Measurements from ENCODE around the gene HSP90AA1.
"Not testable (repeated sequence)": the region's sequence is repeated elsewhere in the genome, so short reads cannot be mapped to it uniquely, and the experiment has no call there.

The HSP90AA1 gene

DNA sequence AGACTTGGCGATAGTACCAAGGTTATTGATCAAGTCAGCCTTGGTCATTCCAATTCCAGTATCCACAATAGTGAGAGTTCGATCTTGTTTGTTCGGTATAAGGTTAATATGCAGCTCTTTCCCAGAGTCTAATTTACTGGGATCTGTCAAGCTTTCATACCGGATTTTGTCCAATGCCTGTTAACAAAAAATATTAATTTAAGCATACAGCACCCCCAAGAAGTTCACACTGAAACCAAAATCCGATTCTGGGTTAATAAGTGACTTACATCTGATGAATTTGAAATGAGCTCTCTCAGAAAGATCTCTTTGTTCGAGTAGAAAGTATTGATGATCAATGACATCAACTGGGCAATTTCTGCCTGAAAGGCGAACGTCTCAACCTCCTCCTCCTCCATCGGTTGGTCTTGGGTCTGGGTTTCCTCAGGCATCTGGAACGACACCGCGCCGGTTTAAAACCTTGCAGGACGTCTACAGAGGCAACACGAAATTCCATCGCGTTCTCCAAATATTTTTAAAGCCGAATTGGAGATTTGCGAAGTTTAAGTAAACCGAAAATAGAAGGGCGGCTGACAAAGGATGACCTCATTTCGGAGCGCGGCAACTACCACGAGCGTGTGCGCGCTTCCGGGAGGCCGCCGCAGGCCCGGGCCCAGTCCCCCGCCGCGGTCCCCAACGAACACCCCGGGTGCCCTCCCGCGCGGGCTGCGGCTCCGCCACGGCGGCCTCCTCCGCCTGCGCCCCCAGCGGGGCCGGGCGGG, 716 bp downstream of the HSP90AA1 start:
- TF ChIP-seq CTCF (conservative IDR thresholded peaks at IDR 0.05; ENCODE audit: low read depth, low read length) = no peak
- no peak for DNase-seq (ENCODE audit: low read depth)
- peak overlapping the region; percentile 65 for H3K4me3 ChIP-seq (ENCODE audit: low read length)

GRCh38 chr14:102085488-102085887, 1.4 kb downstream of the HSP90AA1 start:
- TF ChIP-seq CTCF (conservative IDR thresholded peaks at IDR 0.05; ENCODE audit: low read depth, low read length) = no peak
- peak overlapping the region; percentile 65 for H3K4me3 ChIP-seq (ENCODE audit: low read length)
- no peak for DNase-seq (ENCODE audit: low read depth)

DNA sequence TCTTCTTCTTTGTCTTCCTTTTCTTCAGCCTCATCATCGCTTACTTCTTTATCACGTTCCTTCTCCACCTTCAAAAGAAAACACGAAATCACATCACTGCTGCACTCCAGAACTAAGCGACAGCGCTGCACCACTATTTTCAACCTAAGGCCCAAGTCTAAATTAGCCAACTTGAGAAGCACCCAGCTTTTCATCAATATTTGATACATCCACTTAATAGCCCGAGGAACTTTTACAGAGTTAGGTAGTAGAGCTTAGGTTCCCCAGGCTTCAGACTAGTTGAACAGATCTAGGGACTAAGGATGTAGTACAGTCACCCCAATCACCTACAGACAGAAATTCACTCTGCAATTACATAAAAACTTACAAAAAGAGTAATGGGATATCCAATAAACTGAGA, 1.9 kb downstream of the HSP90AA1 start:
- peak overlapping the region; percentile 65 for H3K4me3 ChIP-seq (ENCODE audit: low read length)

GRCh38 chr14:102084522-102084921, 2.3 kb downstream of the HSP90AA1 start:
- DNase-seq (ENCODE audit: low read depth) = not testable (repeated sequence)

More for the DNA sequence above, 1.9 kb downstream of the HSP90AA1 start:
- DNase-seq (ENCODE audit: low read depth) = no peak
- TF ChIP-seq CTCF (conservative IDR thresholded peaks at IDR 0.05; ENCODE audit: low read depth, low read length) = no peak

GRCh38 chr14:102081231-102082080, 5.4 kb downstream of the HSP90AA1 start:
- no peak for DNase-seq (ENCODE audit: low read depth)
- TF ChIP-seq CTCF (conservative IDR thresholded peaks at IDR 0.05; ENCODE audit: low read depth, low read length) = no peak
- H3K4me3 ChIP-seq (ENCODE audit: low read length) = no peak overlapping the region

More at GRCh38 chr14:102084522-102084921, 2.3 kb downstream of the HSP90AA1 start:
- peak overlapping the region; percentile 65 for H3K4me3 ChIP-seq (ENCODE audit: low read length)

DNA sequence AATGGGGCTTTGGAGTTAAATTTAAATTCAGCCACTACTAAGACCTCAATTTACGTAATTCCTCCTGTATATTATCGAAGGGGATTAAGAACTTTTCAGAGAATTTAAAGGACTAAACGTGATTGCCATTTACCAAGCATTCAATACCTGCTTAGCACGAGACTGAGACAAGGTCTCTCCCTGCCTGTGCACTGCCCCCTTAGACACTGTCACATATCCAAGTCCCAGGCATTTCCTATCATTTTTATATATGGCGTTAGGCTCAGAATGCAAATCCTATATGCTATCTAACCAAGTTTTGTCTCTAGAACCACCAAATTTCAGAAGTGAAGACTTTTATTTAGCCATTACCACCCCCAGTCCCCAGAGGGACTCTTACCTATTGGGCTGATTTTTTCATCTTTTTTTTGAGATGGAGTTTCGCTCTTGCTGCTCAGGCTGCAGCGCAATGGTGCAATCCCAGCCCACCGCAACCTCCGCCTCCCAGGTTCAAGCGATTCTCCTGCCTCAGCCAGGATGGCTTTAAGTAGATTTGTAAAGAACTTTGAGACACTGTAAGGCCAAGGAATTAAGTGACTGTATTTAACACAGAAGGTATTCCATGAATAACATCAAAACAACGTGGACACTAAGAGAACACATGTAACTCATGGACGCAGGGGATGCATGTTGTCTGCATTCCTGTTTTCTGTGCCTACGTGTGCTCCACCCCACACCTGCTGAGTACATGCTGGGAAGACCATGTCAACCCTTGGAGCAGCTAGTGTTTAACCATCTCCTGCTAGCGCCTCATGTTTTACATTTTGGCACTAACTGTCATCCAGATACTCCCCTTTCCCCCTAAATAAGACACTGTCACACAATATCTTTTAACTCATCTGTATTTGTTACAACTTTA, 6.4 kb downstream of the HSP90AA1 start:
- no peak for DNase-seq (ENCODE audit: low read depth)
- no peak for TF ChIP-seq CTCF (conservative IDR thresholded peaks at IDR 0.05; ENCODE audit: low read depth, low read length)
- no peak overlapping the region for H3K4me3 ChIP-seq (ENCODE audit: low read length)

- H3K4me3 ChIP-seq (ENCODE audit: low read length) = no peak overlapping the region
- no peak for TF ChIP-seq CTCF (conservative IDR thresholded peaks at IDR 0.05; ENCODE audit: low read depth, low read length)
- DNase-seq (ENCODE audit: low read depth) = no peak
These were observed 7.2 kb downstream of the HSP90AA1 start for GRCh38 chr14:102079700-102079979.

Measured in retinal pigment epithelial cell (primary cell).